HG02759 (cell line): ENCODE measurements around the gene LAMC1.
"Not testable (repeated sequence)": the region's sequence is repeated elsewhere in the genome, so short reads cannot be mapped to it uniquely, and the experiment has no call there.

ENCODE experiments used
- ATAC-seq: cut with Tn5 transposase; IDR thresholded peaks from one replicate; pipeline ENCODE4 v1.9.1; 2021; ENCODE audit warnings: mild to moderate bottlenecking, moderate library complexity; ENCODE audit not compliant: unreplicated experiment

Gene LAMC1

GRCh38 chr1:183143576-183144315, 120.5 kb downstream of the LAMC1 start:
- no peak for ATAC-seq

GRCh38 chr1:183144752-183145151, 121.5 kb downstream of the LAMC1 start:
- ATAC-seq = no peak

GRCh38 chr1:183147735-183148134, 124.5 kb downstream of the LAMC1 start:
- no peak for ATAC-seq

GRCh38 chr1:183148599-183148998, 125.4 kb downstream of the LAMC1 start:
- no peak for ATAC-seq

GRCh38 chr1:183149273-183149672, 126.1 kb downstream of the LAMC1 start:
- ATAC-seq = no peak

GRCh38 chr1:183150032-183150431, 126.8 kb downstream of the LAMC1 start:
- not testable (repeated sequence) for ATAC-seq

- no peak for ATAC-seq
These were observed 127.2 kb downstream of the LAMC1 start for GRCh38 chr1:183150445-183150844.

- no peak for ATAC-seq
These were observed 129.0 kb downstream of the LAMC1 start for GRCh38 chr1:183152180-183152579.

- ATAC-seq = no peak
These were observed 132.7 kb downstream of the LAMC1 start for GRCh38 chr1:183155939-183156338.

GRCh38 chr1:183159960-183160359, 136.7 kb downstream of the LAMC1 start:
- no peak for ATAC-seq

- no peak for ATAC-seq
These were observed 138.2 kb downstream of the LAMC1 start for GRCh38 chr1:183161391-183161790.

- no peak for ATAC-seq
These were observed 140.1 kb downstream of the LAMC1 start for GRCh38 chr1:183163316-183163715.

- no peak for ATAC-seq
These were observed 141.1 kb downstream of the LAMC1 start for GRCh38 chr1:183164340-183164739.

- ATAC-seq = no peak
These were observed 141.7 kb downstream of the LAMC1 start for GRCh38 chr1:183164963-183165362.

- ATAC-seq = no peak
These were observed 142.2 kb downstream of the LAMC1 start for GRCh38 chr1:183165456-183165855.

- ATAC-seq = no peak
These were observed 143.2 kb downstream of the LAMC1 start for GRCh38 chr1:183166454-183166853.

- no peak for ATAC-seq
These were observed 144.5 kb downstream of the LAMC1 start for GRCh38 chr1:183167676-183168075.

- no peak for ATAC-seq
These were observed 145.1 kb downstream of the LAMC1 start for GRCh38 chr1:183168308-183168707.

- no peak for ATAC-seq
These were observed 150.6 kb downstream of the LAMC1 start for GRCh38 chr1:183173828-183174227.

- no peak for ATAC-seq
These were observed 152.4 kb downstream of the LAMC1 start for GRCh38 chr1:183175631-183176030.

GRCh38 chr1:183178545-183178944, 155.3 kb downstream of the LAMC1 start:
- no peak for ATAC-seq

- ATAC-seq = no peak
These were observed 155.8 kb downstream of the LAMC1 start for GRCh38 chr1:183179033-183179432.

- no peak for ATAC-seq
These were observed 157.0 kb downstream of the LAMC1 start for GRCh38 chr1:183180218-183180617.
